ENCODE data around the gene OR51D1.

Gene OR51D1

GRCh38 chr11:4636962-4637661 is at the start of gene OR51D1:
Gene OR51D1, plus strand, starts transcription at chr11:4637477. Its CDS starts 2,314 bp downstream, at chr11:4639791.
- DNase-seq, result no peak

GRCh38 chr11:4589017-4589416 is 48.3 kb upstream of the OR51D1 start:
- no peak for DNase-seq

GRCh38 chr11:4593739-4594138 is 43.5 kb upstream of the OR51D1 start, which contains the start of gene OR52I1:
Gene OR52I1, plus strand, starts transcription at chr11:4594039. Its CDS starts 0 bp downstream, at chr11:4594039.
- DNase-seq, result no peak

GRCh38 chr11:4605057-4605456 is 32.2 kb upstream of the OR51D1 start:
- no peak for DNase-seq

- no peak for DNase-seq
Measured at GRCh38 chr11:4606231-4607015, 30.9 kb upstream of the OR51D1 start.

- DNase-seq, result no peak
Measured at GRCh38 chr11:4607096-4607495, 30.2 kb upstream of the OR51D1 start.

- peak; percentile 87 for DNase-seq
Measured at GRCh38 chr11:4607781-4608666, 29.3 kb upstream of the OR51D1 start, which contains the start of gene TRIM68. Gene TRIM68, minus strand, starts transcription at chr11:4608231. Its CDS starts 2,727 bp downstream, at chr11:4605504.

- DNase-seq, result no peak
Measured at GRCh38 chr11:4610258-4610935, 26.9 kb upstream of the OR51D1 start.

GRCh38 chr11:4611986-4612385 is 25.3 kb upstream of the OR51D1 start:
- no peak for DNase-seq

GRCh38 chr11:4615856-4616444 is 21.3 kb upstream of the OR51D1 start:
- DNase-seq, result no peak

GRCh38 chr11:4619514-4619913 is 17.8 kb upstream of the OR51D1 start:
- no peak for DNase-seq

GRCh38 chr11:4626207-4627099 is 10.8 kb upstream of the OR51D1 start:
- DNase-seq, result peak; percentile 41

GRCh38 chr11:4636136-4636535 is 1.1 kb upstream of the OR51D1 start:
- DNase-seq, result no peak

GRCh38 chr11:4637662-4638047 is 378 bp downstream of the OR51D1 start:
- DNase-seq, result no peak

GRCh38 chr11:4639931-4640330 is 2.7 kb downstream of the OR51D1 start:
- DNase-seq, result no peak

GRCh38 chr11:4641501-4641900 is 4.2 kb downstream of the OR51D1 start:
- DNase-seq, result no peak

- DNase-seq, result no peak
Measured at GRCh38 chr11:4642043-4642442, 4.8 kb downstream of the OR51D1 start.

GRCh38 chr11:4643076-4643475 is 5.8 kb downstream of the OR51D1 start:
- no peak for DNase-seq

GRCh38 chr11:4643682-4644081 is 6.4 kb downstream of the OR51D1 start, which contains the start of gene OR51E1:
Gene OR51E1, plus strand, starts transcription at chr11:4643982. Its CDS starts 8,545 bp downstream, at chr11:4652527.
- no peak for DNase-seq

GRCh38 chr11:4644233-4644632 is 7.0 kb downstream of the OR51D1 start:
- no peak for DNase-seq

- DNase-seq, result no peak
Measured at GRCh38 chr11:4645974-4646373, 8.7 kb downstream of the OR51D1 start.
